Stimulated activated CD8-positive, alpha-beta memory T cell treated with anti-CD3 and anti-CD28 coated beads, Interleukin-2, amount 100 ng/mL, for 48 hours (primary cell): Measurements from ENCODE around the gene CCDC183.
"Not testable (repeated sequence)": the region's sequence is repeated elsewhere in the genome, so short reads cannot be mapped to it uniquely, and the experiment has no call there.

Experiments used
- DNase-seq, 2 donors: peaks; one replicate each; pipeline ENCODE4 v3.0.0-alpha.2; 2020; ENCODE audit warnings: low read depth in 2 of 2

CCDC183 gene

GRCh38 chr9:136760834-136761544 is 35.1 kb upstream of the CCDC183 start:
- not testable (repeated sequence) for DNase-seq

DNA sequence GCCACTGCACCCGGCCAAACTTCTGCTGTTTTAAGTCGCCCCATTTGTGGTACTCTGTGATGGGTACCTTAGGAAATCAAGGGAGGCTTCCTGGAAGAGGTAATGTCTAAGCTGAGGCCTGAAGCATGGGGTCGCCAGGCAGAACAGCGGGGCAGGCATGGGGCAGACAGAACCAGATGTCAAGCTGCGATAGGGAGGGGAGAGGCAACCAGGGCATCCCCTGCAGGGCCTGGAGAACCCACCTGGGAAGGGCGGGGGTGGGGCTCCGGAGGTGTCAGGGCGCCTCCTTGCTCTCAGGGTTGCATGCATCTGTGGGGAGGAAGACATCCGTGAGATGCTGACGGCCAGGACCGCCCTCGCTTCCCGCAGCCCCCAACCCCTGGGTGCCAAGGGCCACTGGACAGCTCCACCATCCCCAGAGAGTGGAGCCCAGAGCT is 34.6 kb upstream of the CCDC183 start:
- DNase-seq, result no peak

DNA sequence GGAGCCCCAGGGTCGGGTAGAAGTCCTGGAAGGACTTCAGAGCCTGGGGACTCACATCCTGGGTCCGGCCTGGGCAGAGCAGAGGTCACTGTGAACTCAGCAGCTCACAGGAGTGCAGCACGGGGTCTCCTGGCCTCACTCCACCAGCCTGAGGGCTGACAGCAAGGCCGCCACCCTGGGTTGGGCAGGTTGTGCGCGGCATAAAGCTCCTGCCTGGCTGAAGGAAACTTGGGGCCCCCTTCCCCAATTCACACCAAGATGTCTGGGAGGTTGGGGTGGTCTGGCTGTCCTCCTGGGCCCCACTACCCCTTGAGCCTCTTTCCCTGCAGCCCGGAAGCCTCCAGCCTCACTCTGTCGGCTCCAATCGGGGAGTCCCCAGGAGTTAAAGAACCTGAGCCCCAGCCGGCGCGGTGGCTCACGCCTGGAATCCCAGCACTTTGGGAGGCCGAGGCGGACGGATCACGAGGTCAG is 33.9 kb upstream of the CCDC183 start:
- DNase-seq, result no peak

- peak; percentile 50 to 61 for DNase-seq
Measured at GRCh38 chr9:136762915-136763648, 33.1 kb upstream of the CCDC183 start.

- DNase-seq, result no peak
Measured at GRCh38 chr9:136763649-136764035, 32.5 kb upstream of the CCDC183 start.

GRCh38 chr9:136764301-136764891 is 31.7 kb upstream of the CCDC183 start, which contains the start of gene LCN15:
Gene LCN15, minus strand, starts transcription at chr9:136764518. Its CDS starts 30 bp downstream, at chr9:136764488.
- DNase-seq, result no peak

DNA sequence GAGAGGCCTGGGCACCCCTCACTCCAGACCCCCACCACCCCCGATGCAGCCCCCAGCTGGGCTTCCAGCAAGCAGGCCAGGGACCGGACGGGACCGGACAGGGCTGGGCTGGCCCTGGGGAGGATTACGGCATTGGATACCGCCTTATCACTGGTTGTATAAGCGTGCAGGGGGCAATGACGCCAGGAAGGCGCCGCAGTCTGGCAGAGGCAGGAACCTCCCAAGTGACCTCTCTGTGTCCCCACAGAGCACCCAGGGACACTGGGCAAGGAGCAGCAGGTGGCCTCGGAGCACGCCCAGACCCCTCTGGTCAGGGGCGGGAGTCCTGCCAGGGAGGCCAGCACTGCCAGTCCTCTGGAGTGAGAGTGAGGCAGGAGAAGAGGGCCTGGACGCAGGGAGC is 31.1 kb upstream of the CCDC183 start:
- no peak for DNase-seq

DNA sequence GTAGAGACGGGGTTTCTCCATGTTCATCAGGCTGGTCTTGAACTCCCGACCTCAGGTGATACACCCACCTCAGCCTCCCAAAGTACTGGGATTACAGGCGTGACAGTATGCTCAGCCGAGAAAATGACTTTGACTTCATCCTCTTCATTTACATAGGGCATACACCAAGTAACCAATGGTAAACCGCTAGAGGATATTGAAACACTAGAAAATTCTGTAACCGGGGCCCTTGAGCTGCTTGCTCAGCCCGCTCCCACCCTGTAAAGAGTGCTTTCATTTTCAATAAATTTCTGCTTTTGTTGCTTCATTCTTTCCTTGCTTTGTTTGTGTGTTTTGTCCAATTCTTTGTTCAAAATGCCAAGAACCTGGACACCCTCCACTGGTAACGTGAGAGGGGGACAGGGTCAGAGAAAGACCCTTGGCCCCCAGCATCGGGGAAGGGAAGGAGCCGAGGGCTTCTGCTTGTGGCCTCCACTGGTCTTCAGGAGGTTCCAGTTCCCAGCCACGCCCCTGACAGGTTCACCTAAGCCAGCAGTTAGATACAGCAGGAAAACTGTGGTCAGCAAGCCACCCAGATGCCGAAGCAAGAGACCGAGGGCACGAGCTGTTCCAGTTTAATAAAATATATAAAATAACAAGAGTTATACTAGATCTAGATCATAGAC is 30.3 kb upstream of the CCDC183 start:
- not testable (repeated sequence) for DNase-seq

- peak in 1 of 2 donors; percentile 36 for DNase-seq
Measured at GRCh38 chr9:136766410-136767120, 29.6 kb upstream of the CCDC183 start.

DNA sequence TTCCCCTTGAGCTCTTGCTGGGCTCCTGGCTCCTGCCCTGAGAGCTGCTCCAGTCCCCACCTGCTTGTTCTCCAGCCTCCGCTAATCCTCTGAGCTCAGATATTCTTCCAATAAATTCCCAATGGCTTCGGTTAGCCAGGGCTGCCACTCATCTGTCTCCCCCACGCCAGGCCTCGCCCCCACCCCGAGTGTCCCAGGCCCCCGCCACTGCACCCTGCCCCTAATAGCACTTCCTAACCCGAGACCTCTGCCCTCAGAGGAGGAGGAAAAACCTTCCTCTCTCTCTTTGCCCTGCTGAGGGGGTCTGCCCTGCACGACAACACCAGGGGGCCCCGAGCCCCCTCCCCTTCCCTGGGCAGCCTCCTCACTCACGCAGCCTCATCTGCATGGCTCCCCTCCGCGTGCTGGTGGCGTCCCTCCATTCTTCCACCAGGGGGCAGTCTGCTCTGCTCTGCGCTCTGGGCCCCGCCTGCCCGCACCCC is 26.4 kb upstream of the CCDC183 start:
- peak in 1 of 2 donors; percentile 44 for DNase-seq

DNA sequence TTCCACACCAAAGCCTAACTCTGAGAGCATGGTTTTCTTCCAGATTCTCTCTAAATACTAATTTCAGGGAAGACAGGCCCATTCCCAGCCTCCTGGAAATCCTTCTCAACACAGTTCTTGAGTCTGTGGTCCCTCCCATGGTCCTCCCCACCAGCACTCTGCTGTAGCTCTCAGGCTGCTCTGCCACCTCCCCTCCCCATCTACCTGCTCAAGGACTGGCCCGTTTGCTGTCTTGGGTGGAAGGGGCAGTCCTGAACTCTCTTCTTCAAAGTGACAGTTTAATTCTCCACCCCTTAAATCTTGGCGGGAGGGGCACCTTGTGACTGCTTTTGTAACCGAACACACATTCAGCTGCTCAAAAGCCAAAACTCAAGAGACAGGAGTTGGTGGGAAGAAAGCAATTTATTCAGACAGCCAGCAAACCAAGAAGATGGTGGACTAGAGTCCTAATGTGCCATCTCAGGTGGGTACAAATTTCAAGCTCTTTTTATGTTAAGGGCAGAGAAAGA is 24.2 kb upstream of the CCDC183 start:
- no peak for DNase-seq

- DNase-seq, result no peak
Measured at GRCh38 chr9:136773386-136774044, 22.6 kb upstream of the CCDC183 start.

DNA sequence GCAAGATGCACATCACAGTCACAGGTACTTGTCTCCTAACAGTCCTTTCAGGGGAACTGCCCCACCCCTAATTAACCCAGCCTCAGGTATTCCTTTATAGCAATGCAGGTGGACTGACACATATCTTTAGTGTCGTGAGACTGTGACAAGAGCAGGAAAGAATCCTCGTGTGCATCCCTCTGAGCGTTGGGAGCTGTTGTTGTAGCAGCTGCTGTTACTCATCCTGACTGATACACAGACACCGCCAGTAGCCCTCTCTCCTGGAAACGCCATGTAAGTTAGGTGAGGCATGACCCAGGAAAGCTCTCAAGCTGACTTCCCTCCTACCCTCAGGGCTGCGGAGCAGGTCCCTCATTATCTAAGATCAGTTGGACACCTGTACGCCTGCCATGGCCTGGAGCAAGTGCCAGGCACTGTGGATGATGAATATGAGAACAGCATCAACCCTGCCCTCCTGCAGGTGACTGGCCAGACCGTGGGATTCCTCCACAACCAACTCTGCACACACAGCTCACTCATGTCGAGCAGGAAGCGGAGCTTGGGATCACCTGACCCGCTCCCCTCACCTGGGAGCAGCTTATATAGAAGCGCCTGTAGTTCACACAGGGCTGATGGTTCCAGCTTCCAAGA is 21.6 kb upstream of the CCDC183 start:
- DNase-seq, result no peak

GRCh38 chr9:136775191-136775590 is 20.9 kb upstream of the CCDC183 start:
- no peak for DNase-seq

DNA sequence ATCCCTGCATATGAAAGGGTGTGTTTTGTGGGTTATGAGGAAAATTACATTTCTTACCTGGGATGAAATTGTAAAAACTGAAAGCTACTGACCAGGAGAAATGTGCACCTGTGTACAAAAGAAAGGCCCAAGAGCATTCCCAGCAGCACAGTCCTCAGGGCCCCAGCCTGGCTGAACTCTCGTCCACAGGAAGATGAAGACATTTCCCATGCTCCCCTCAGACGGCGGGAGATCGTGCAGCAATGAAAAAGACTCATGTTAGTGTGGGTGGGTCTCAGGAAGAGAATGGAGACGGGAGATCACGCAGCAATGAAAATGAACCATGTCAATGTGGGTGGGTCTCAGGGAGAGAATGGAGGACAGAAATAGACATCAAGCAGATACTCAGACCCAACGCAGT is 19.2 kb upstream of the CCDC183 start:
- DNase-seq, result no peak

- DNase-seq, result no peak
Measured at GRCh38 chr9:136777359-136777758, 18.8 kb upstream of the CCDC183 start.

- DNase-seq, result no peak
Measured at GRCh38 chr9:136779808-136780207, 16.3 kb upstream of the CCDC183 start.

- no peak for DNase-seq
Measured at GRCh38 chr9:136782452-136782851, 13.7 kb upstream of the CCDC183 start.

GRCh38 chr9:136784249-136784996 is 11.7 kb upstream of the CCDC183 start:
- DNase-seq, result no peak
